NCI-H2196 (cell line): ENCODE data around the gene IRGM.

Experiments used
- DNase-seq: peaks from one replicate; lab custom pipeline; 2025; ENCODE audit not compliant: unreplicated experiment; lab: John Stamatoyannopoulos, UW

Gene IRGM

GRCh38 chr5:150895431-150896428 lies 49.4 kb downstream of the IRGM start:
- no peak for DNase-seq
